ENCODE data around the gene IL17RB.

The IL17RB gene

DNA sequence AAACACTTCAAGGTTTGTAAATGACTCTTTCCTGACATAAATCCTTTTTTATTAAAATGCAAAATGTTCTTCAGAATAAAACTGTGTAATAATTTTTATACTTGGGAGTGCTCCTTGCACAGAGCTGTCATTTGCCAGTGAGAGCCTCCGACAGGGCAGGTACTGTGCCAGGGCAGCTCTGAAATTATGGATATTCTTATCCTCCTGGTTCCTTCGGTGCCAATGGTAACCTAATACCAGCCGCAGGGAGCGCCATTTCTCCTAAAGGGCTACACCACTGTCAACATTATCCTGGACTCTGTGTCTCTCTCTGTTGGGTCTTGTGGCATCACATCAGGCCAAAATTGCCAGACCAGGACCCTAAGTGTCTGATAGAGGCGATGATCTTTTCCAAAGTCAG lies 33.1 kb upstream of the IL17RB start:
- DNase-seq = no peak

DNA sequence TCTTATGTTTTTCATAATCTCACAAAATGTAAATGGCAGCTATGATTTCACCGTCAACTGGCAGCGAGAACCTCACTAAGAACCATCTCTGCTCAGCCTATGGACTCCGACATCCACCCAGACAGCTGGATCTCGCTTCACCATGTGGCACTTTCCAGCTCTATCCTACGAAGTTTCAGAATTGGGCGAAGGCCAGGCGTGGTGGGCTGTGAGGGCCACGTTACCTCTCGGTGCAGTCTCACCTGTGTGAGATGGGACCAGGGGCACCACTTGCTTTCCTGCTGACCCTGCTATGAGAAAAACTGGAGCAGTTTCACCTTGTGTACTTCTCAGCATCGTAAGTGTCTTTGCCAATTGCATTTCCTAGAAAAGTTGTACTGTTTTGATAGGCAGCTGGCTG lies 32.5 kb upstream of the IL17RB start:
- no peak for DNase-seq

DNA sequence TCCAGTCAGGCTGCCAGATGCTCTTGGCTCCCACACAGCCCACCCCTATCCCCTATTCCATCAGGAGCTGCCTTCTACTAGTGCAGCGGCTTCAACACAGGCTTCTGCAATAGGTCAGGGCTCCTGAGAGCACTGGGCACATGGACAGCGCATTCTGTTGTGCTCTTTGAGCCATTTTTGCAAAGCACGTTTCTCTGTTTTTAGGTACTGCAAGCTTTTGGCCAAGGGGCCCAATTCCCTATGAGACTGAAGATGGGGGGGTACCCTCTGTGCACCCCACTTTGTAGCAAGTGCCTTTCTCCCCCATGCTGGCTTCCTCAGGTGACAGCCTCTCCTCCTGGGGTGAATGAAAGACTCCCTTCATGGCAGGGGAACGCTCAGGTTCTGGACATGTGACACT lies 31.3 kb upstream of the IL17RB start:
- DNase-seq = no peak

DNA sequence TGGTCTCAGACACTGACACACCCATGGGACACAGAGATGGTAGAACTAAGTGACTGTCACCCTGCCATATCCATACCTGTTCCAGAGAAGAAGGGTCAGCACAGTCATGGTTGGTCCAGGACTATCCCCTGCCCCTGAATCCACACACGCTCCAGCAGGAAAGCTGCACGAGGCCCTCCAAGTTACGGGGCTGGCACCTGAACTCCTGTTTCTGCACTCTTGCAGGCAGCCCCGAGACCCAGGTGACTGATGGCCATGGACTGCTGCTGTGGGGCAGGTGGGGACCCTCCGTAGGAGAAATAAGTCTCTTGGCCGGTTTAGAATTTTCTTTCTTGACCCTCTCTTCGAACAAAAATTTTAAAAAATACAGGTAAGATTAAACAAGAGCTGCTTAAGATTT lies 30.7 kb upstream of the IL17RB start:
- DNase-seq = no peak

DNA sequence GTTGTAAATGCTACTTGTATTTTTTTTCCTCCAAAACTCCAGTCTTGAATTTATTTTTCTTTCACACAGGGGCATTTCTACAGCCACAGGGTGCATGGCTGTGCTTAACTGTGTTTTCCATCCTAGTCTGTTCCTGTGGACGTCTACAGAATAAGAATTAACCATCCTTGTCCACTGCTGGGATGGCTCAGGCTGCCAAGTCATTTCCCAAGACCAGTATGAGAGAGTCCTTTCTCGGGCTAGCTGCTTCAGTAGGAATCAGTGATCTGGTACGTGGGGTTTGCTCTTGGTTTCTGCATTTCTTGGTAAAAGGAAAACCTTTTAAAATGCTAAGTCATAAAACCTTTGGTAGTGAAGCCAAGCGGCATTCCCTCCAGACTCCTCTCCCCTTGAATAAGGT lies 29.9 kb upstream of the IL17RB start:
- no peak for DNase-seq

DNA sequence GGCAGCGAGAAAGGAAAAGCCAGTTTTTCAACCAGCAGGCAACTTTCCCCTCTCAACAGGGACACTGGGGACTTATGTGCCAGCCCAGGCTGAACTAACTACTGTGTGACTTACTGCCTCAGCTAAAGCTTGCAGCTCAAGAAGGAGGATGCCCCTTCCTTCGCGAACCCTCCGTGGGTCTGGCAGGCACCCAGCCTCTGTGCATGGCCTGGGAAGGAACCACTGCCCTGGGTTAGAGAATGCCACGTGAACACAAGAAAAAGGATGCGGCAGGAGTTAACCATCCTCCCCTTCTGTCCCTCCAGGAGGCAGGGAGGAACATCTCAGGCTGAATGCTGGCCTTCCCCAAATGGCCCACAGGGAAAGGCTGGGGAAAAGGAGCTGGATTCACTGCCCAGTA lies 29.2 kb upstream of the IL17RB start:
- no peak for DNase-seq

DNA sequence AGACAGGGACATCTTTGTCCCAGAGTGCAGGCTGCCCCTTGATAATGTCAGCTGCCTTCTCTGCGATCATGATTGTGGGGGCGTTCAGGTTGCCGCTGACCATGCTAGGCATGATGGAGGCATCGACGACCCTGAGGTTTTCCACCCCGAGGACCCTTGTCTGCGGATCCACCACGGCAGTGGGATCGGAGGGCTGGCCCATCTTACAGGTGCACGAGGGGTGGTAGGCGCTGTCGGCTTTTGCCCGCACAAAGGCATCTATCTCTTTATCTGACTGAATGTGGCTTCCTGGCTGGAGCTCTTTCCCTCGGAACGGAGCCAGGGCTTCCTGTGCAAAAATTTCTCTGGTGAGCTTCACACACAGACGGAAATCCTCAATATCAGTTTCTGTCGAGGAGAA lies 28.6 kb upstream of the IL17RB start:
- no peak for DNase-seq

DNA sequence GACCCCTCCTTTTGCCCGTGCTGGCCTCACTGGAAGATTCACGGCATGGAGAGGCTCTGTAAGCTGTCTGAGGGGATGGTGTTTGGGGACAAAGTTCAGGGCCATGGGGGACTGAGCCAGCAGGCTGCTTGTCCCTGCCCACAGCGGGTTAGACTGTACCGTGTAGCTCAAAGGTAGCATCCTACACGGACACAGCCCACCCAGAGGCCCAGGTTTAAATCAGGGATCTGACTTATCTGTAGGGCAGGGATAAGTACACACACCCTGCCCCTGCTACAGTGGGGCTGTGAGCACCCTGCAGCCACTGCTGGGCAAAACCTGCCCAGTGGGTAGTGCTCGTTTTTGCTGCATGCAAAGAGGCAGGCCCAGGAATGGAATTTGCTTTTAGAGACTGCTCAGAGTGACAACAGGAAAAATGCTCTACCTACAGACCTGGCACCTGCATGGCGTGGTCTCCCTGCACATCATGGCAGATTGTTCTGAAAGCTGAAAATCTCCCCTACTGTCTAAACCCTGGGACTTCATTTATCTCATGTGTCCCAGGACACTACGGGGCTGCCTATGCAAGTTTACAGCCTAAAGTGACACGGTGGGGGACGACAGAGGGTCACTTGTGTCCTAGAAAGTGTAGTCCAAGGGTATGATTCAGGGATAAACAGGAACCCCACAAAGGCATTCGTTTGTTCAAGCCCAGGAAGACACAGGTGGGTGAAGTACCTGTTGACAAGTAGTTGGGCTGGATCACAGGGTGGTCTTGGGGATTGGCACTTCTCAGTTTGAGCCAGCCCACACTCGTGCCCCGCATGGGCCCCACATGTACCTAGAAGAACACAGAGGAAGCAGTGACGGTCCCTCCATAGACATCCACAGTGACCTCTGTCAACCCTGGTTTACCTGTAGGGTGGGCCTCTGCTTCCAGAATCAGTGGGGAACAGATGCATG lies 27.9 kb upstream of the IL17RB start:
- DNase-seq = no peak

DNA sequence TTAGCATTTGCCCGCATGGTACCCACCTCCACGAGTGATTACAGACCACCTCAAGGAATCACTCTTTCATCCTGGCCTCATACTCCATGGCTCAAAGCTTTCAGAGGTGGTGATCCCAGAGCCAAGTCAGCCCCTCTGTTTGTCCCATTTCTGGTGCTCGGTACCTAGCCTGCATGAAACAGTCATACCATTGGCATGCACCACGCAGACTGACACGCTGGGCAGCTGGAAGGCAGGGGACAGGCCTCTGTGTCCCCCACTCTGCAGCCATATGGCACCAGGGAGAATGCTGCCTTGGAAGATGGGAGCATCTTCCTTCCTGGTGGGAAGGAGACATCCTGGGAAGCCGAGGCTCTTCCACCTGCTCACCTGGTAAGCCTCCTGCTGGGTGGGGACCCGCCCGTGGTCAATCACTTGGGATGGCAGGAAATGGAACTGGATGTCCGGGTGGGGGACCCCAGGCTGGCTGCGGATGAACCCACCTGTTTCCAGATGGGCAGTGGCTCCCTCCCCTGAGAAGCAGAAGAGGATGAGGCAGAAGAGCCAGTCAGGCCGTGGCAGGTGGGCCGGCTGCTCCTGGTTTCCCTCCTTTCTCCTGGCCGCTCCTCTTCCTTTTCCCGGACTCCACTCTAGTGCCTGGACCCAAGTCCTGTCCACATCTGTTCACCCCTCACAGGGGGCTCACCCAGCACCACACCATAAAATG lies 27.1 kb upstream of the IL17RB start:
- DNase-seq = no peak

DNA sequence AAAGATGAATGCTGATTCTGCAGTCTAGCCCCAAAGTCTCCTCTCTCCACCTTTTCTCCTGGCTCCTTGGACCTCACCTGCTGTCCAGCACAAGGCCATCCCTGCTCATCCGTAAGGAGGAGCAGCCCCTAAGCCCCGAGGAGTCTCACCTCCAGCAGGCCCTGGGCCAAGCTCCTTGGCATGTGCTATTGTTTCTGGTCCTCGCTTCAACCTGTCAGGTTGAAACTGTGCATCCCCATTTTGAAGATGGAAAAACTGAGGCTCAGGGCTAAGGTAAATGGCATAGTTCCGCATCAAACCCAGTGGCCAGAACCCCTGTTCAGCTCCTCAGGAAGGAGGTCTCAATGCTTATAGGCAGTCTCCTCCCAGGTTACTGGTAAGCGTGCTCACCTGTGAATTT lies 26.3 kb upstream of the IL17RB start:
- no peak for DNase-seq

DNA sequence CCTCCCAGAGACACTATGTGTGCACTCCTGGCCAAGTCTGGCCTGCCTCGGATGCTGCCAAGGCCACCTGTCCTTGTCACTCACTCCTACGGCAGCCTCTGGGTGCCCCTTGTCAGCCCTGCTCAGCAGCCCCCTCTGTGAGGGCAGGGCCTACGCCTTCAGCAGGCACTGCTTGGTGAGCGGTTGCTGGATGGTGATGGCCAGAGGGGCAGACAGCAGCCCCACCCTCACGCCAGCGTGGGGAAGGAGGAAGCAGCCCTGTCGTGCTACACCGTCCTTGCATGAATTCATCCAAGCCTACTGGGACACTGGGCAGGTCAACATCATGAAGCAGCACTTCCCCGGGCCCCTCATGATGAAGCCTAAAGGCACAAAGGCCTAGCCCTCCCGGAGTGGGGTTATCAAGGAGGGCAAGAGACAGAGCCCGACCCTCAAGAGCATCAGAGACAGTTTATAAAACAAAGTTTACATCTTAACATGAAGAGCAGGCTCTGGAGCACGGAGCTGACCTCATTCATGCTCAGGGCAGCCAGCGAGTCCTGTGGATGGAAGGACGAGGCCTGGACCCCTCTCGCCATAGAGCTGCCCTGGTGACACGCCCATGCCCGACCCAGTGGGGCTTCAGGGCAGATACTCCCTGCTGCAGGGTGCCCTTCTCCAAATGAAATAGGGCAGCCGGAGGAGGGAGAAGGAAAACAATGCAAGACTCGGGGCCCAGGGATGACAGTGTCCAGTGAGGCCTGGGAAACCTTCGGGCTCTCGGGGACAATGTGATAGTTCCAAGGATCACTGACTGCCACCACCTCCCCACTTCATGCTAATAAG lies 25.4 kb upstream of the IL17RB start:
- DNase-seq = peak; percentile 16 to 62

DNA sequence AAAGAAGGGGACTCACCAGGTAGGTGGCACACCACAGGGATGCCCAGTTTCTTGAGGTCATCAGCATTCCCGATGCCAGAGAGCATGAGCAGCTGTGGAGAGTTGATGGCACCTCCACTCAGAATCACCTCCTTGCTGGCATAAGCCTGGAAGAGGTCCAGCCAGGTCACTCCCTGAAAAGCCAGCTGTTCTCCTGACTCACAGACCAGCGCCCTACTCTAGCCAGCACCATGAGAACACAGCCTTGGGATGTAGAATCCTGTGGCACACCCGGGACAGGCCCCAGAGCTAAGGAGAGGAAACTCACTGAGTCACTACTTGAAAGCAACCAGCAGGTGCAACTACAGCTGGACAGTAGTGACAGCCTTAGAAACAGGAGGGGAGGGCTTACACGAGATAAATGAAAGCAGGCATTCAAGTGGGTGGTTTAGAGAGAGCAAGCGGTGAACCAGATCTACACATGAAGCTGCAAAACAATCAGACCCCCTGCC lies 24.7 kb upstream of the IL17RB start:
- DNase-seq = peak in 1 of 2 experiments; percentile 29

DNA sequence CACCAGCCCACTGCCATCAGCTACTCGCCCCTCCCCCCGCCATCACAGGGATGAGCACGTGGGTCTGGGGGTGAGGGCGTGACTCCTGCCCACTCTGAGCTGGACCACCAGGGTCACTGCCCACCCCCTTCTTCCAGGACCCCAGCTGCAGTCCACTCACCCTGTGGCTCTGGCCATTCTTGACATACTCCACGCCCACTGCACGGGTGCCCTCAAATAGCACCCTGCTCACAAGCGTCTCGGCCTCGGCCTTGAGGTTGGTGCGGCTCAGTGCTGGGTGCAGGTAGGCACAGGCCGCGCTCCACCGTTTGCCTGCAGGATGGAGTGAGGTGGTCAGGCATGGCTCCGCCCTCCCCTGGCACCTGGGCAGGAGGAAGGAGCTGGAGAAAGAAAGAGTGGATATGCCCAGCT lies 24.0 kb upstream of the IL17RB start:
- DNase-seq = no peak

DNA sequence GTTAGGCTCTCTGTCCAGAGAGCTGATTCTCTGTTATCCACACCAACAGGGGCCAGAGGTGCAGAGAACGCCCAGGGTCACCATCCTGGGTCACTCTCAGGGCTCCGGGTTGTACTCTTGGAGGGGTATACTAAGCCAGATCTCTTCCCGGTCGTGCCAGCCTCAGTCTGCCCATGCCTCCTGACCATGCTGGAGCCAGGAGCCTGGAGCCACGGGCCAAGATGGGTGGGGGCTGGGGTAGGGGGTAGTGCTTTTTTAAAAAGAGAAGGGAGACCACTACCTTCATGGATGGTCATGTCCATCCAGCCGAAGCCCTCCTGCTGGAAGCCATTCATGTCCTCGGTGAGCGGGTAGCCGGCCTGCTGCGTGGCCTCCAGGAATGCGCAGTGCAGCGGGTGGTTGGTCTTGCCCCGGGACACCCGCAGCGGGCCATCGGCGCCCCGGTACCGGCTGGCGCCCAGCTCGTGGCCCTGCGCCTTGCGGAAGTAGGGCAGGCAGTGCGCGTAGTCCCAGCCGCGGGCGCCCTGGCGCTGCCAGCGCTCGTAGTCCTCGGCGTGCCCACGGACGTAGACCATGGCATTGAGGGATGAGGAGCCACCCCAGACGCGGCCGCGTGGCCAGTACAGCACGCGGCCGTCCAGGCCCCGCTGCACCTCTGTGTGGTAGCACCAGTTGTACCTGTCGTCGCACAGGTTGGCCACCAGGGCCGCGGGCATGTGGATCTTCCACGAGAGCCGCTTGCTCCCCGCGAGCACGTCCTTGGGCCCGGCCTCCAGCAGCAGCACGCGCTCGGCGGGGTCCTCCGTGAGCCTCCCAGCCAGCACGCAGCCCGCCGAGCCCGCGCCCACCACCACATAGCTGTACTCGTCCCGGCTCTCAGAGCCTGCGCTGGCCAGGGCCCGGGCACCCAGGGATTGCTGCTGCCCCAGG lies 23.1 kb upstream of the IL17RB start:
- no peak for DNase-seq

DNA sequence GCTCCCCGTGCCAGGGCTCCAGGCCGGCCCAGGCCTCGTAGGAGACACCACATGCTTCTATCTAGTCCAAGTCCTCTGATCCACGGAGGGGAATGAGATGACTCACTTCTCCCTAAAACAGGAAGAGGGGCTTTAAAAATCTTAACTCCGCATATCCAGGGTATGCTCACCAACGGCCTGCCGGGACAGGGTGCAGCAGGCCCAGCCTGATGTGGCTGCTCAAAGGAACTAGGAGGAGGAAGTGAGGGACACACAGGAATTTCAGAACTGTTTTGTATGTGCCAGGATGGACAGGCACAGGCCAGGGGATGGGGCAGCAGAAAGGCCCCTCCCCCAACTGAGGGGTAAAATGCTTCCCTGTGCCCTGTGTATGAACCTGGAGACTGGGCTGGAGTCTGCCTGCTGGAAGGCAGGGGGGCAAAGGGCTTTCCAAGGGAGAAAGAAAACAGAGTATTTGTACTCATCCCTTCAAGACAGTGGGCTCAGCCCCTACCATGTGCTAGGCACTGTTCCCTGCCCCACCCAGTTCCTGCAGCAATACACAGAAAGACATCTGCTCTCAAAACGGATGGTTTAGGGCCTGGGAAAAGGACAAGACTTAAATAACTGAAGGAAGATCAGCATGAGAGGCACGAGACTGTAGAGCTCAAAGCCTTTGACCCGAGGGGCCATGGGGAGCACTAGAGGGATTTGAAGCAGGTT lies 22.3 kb upstream of the IL17RB start:
- DNase-seq = no peak

DNA sequence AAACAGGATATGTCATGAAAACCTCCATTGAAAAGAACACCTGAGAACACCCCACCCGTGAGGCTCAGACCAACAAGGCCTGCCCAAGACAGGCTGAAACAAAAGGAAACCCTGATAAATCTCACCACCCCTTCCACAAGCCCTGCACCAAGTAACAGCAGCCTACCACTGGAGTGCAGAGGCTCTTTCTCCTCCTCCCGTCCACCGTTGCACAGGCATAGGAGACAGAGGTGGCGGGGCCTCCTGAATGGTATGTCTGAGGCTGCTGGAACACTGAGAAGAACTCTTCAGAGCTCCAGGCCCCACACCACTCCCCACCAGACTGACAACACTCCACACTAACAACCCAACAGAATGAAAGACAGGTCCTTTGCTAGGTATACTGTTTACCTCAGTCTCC lies 21.6 kb upstream of the IL17RB start:
- DNase-seq = no peak

DNA sequence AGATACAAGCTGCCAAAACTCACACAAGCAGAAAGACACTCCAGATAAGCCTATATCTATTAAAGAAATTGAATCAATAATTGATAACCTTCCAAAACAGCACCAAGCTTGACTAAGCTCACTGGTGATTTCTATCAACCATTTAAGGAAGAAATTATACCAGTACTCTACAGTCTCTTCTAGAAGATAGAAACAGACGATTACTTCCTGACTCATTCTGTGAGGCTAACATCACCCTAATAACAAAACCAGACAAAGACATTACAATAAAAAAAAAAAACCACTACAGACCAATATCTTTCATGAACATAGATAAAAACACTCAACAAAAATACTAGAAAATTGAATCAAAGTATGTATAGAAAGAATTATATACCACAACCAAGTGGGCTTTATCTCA lies 20.3 kb upstream of the IL17RB start:
- DNase-seq = no peak

DNA sequence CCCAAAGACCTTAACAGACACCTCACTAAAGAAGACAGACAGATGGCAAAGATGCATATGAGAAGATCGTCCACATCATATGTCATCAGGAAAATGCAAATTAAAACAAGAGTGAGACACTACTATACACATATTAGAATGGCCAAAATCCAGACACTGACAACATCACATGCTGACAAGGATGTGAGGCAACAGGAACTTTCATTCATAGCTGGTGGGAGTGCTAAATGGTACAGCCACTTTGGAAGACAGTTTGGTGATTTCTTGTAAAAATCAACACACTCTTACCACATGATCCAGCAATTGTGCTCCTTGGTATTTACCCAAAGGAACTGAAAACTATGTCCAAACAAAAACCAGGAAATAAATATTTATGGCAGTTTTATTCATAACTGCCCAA lies 17.8 kb upstream of the IL17RB start:
- no peak for DNase-seq

DNA sequence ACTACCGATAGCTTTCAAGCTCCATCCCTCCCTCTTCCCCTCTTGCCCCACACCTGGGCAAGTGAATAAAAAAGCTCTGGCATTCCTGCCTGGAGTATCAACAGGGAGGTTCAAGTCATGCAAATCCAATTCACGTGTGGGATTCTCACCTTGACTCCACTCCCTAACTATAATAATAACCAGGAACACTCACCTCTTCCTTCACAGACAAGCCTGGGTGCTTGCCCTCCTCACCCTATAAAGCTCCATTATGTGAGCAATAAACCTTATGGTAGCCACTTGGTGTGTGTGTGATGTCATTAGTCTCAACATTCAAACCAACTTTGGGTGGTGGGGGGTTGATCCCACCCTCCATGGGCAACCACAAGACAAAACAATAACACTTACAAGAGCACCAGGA lies 16.8 kb upstream of the IL17RB start:
- DNase-seq = no peak

DNA sequence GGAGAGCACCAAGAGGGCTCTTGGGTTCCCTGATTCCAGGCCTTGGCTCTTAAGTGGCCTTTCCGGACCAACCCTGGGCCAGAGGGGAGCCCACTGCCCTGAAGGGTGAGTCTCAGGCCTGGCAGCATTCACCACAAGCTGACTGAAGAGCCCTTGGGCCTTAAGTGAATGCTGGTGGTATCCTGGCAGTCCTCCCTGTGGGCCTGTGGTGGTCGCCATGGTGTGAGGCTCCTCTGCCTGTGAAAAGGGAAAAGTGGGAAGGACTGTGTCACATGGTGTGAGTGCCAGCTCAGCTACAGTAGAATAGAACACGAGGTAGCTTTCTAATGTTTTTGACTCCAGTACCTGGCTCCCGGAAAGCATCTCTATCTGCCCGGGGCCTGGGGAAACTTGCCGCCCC lies 15.4 kb upstream of the IL17RB start:
- DNase-seq = no peak

DNA sequence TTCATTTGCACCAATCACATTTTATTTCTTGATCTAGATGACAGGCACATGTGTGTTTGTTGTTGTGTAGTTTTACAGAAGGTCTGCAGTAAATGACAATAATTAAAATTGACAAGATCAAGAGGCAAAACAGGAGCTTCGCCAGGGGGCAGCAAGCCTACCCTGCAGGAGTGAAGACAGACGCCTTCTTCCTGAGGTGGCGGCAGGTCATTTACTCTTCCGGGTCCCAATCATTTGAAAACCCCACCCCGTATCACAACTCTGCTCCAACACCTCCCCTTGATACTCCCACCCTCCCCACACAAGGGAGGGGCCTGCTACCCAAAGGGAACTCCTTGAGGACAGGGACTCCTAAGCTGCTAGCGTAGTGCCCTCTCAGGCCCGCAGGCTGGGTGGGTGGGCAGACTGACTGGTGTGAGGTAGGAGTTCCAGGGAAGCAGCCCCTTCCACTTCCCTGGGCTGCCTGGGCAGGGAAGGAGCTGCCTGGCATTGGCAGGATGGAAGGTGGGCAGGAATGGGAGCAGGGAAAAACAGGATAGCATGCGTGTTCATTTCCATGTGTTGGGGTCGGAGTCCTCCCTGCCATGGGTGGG lies 13.2 kb upstream of the IL17RB start:
- DNase-seq = no peak

All from NCI-H524 (cell line).